GM21786 (cell line): ENCODE measurements around the gene DRC1.

Experiments used
- ATAC-seq: cut with Tn5 transposase; IDR thresholded peaks from one replicate; pipeline ENCODE4 v1.9.1; 2021; ENCODE audit not compliant: unreplicated experiment

DRC1 gene

GRCh38 chr2:26442707-26443106, 41.0 kb downstream of the DRC1 start:
- ATAC-seq: no peak

- no peak for ATAC-seq
Measured at GRCh38 chr2:26444236-26444635, 42.5 kb downstream of the DRC1 start.

GRCh38 chr2:26448651-26449050, 46.9 kb downstream of the DRC1 start:
- no peak for ATAC-seq

- no peak for ATAC-seq
Measured at GRCh38 chr2:26449278-26450030, 47.7 kb downstream of the DRC1 start.

GRCh38 chr2:26450031-26450635, 48.4 kb downstream of the DRC1 start:
- no peak for ATAC-seq

GRCh38 chr2:26451700-26452099, 50.0 kb downstream of the DRC1 start:
- ATAC-seq: no peak

GRCh38 chr2:26453421-26454329, 52.0 kb downstream of the DRC1 start:
- ATAC-seq: no peak

GRCh38 chr2:26454561-26455001, 52.9 kb downstream of the DRC1 start:
- no peak for ATAC-seq

GRCh38 chr2:26455037-26455669, 53.4 kb downstream of the DRC1 start:
- no peak for ATAC-seq

GRCh38 chr2:26455670-26456439, 54.1 kb downstream of the DRC1 start:
- no peak for ATAC-seq

GRCh38 chr2:26456440-26457250, 54.9 kb downstream of the DRC1 start:
- ATAC-seq: no peak

GRCh38 chr2:26457251-26457666, 55.5 kb downstream of the DRC1 start:
- no peak for ATAC-seq

GRCh38 chr2:26457695-26458364, 56.1 kb downstream of the DRC1 start:
- no peak for ATAC-seq

- ATAC-seq: no peak
Measured at GRCh38 chr2:26458365-26459042, 56.8 kb downstream of the DRC1 start.

GRCh38 chr2:26459991-26460612, 58.4 kb downstream of the DRC1 start:
- ATAC-seq: no peak

GRCh38 chr2:26460613-26461031, 58.9 kb downstream of the DRC1 start:
- ATAC-seq: no peak

GRCh38 chr2:26461601-26462023, 59.9 kb downstream of the DRC1 start:
- ATAC-seq: no peak

- ATAC-seq: no peak
Measured at GRCh38 chr2:26462100-26462499, 60.4 kb downstream of the DRC1 start.
